Measurements from ENCODE around the gene TAF5L. TPM values are rescaled to one million over a fixed set of nuclear protein-coding genes. Genes with fewer than 3 reads are reported as not detected.
A peak's percentile ranks its signal among the peaks of the same experiment; 100 is the strongest.

The TAF5L gene
- total RNA-seq, 1 donor from 2014 or later: 21.7 TPM

DNA sequence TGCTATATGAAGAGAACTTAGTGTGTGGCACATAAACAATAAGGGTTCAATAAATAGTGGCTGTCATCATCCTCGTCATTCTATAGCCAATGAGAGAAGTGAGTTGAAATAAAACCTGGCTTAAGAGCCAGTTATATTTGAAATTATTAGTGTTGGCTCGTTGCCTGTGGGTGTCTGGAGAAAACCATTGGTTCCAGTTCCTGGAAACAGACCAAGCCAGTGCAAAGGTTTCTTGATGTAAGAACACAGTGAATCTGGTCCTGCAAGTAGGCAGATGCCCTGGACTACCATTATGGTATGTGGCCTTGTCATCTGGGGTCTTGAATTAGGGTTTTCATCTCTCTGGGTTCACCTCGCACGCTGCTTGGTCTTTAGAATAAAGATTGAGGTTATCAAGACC lies 43.4 kb upstream of the TAF5L start:
- intact Hi-C loops (cut with DNase I): no loop called here
- DNase-seq: no peak
- Histone ChIP-seq H3K4me1 (no peaks in the 10 kb centered on the region), H3K36me3 (no peaks in the 10 kb centered on the region), H3K9me3 (no peaks in the 10 kb centered on the region), H3K27ac (no peak overlapping the region), H3K27me3 (ENCODE audit: low read depth) (no peaks in the 10 kb centered on the region), H3K4me3 (no peak overlapping the region)
- ATAC-seq: no peak
- TF ChIP-seq, protein P1, sequence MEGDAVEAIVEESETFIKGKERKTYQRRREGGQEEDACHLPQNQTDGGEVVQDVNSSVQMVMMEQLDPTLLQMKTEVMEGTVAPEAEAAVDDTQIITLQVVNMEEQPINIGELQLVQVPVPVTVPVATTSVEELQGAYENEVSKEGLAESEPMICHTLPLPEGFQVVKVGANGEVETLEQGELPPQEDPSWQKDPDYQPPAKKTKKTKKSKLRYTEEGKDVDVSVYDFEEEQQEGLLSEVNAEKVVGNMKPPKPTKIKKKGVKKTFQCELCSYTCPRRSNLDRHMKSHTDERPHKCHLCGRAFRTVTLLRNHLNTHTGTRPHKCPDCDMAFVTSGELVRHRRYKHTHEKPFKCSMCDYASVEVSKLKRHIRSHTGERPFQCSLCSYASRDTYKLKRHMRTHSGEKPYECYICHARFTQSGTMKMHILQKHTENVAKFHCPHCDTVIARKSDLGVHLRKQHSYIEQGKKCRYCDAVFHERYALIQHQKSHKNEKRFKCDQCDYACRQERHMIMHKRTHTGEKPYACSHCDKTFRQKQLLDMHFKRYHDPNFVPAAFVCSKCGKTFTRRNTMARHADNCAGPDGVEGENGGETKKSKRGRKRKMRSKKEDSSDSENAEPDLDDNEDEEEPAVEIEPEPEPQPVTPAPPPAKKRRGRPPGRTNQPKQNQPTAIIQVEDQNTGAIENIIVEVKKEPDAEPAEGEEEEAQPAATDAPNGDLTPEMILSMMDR (IDR thresholded peaks at IDR 0.05): no peak

GRCh38 chr1:229666585-229666984 lies 40.7 kb upstream of the TAF5L start:
- ATAC-seq: no peak

GRCh38 chr1:229665912-229666558 lies 40.1 kb upstream of the TAF5L start:
- no peak for ATAC-seq
- Histone ChIP-seq H3K9me3 (no peaks in the 10 kb centered on the region), H3K36me3 (peaks cover 2% of the 10 kb centered on the region), H3K4me3 (no peak overlapping the region), H3K4me1 (peaks cover 8% of the 10 kb centered on the region), H3K27me3 (ENCODE audit: low read depth) (no peaks in the 10 kb centered on the region), H3K27ac (no peak overlapping the region)
- no peak for DNase-seq
- TF ChIP-seq, protein P1 (IDR thresholded peaks at IDR 0.05): no peak
- intact Hi-C loops (cut with DNase I): no loop called here

More at GRCh38 chr1:229666585-229666984, 40.7 kb upstream of the TAF5L start:
- H3K4me1 ChIP-seq: peaks cover 4% of the 10 kb centered on the region
- DNase-seq: no peak
- TF ChIP-seq, protein P1 (IDR thresholded peaks at IDR 0.05): no peak
- intact Hi-C loops (cut with DNase I): no loop called here
- H3K27ac ChIP-seq: no peak overlapping the region
- H3K9me3 ChIP-seq: no peaks in the 10 kb centered on the region
- H3K36me3 ChIP-seq: no peaks in the 10 kb centered on the region
- H3K4me3 ChIP-seq: no peak overlapping the region
- no peaks in the 10 kb centered on the region for H3K27me3 ChIP-seq (ENCODE audit: low read depth)

DNA sequence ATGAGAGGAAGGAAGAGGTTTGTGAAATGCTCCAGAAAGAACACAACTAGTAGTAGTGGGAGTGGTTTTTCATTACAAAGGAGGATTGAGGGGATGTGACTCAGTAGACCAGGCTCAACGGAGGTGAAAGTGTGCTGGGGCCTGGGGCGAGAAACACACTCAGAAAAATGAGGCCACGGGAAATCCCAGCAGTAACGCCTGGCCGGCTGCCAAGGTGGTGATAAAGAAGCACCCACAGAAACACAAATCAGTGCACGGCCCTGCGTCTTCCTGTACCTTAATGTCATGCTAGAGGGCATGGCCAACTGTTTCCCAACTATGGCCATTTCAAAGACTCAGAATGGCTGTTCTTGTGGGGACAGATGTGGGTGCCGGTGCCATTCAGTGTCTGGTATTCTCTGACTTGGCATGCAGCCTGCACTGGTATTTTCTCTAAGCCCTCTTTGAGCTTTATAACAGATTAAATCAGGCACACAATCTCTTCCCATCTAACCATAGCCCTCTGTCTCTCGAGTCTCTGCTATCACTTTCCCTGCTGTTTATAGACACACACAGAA lies 38.3 kb upstream of the TAF5L start:
- intact Hi-C loops (cut with DNase I): no loop called here
- Histone ChIP-seq H3K4me3 (no peak overlapping the region), H3K27me3 (ENCODE audit: low read depth) (no peaks in the 10 kb centered on the region), H3K9me3 (no peaks in the 10 kb centered on the region), H3K36me3 (peaks cover 12% of the 10 kb centered on the region), H3K27ac (no peak overlapping the region), H3K4me1 (peaks cover 8% of the 10 kb centered on the region)
- no peak for ATAC-seq
- DNase-seq: no peak
- TF ChIP-seq, protein P1 (IDR thresholded peaks at IDR 0.05): no peak

DNA sequence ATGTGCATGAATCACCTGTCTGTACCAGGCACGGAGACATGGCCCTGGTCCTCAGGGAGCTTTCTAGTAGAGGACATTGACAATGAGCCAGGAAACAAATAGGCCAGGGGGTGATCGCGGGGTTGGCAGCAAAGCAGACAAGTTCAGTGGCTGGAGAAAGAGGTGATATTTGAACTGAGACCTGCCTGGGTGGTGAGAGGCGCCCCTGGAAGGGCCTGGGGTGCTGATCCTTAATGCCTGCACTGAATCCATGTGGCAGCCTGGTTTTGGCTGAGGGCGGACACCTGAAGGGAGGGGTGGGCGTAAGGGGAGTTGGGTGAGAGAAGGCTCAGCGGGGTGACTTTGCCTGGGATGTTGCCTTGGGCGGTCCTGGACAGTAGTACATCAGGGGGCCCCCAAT lies 36.0 kb upstream of the TAF5L start:
- ATAC-seq: peak in 1 of 2 donors; percentile 33
- Histone ChIP-seq H3K27me3 (ENCODE audit: low read depth) (no peaks in the 10 kb centered on the region), H3K27ac (no peak overlapping the region), H3K36me3 (peaks cover 33% of the 10 kb centered on the region), H3K4me3 (no peak overlapping the region), H3K9me3 (no peaks in the 10 kb centered on the region), H3K4me1 (peaks cover 8% of the 10 kb centered on the region)
- intact Hi-C loops (cut with DNase I): no loop called here
- TF ChIP-seq, protein P1 (IDR thresholded peaks at IDR 0.05): no peak
- no peak for DNase-seq
